Keratinocyte (primary cell): ENCODE data around the gene GRM4. TPM values are rescaled to one million over a fixed set of nuclear protein-coding genes. Genes with fewer than 3 reads are reported as not detected.

Experiments
- DNase-seq: peaks from one replicate; pipeline ENCODE4 v3.0.0-alpha.2; 2011; ENCODE audit warnings: low read depth, missing footprints, low spot score
- FAIRE-seq: peaks from 2 replicates; lab custom pipeline; 2011; peaks lifted over from hg19 to GRCh38; lab: Jason Lieb, UNC
- H2AFZ ChIP-seq: 2 replicates; pipeline ENCODE4 v1.6.0; 2012; ENCODE audit warnings: low read length, control low read depth, inconsistent platforms; ENCODE audit not compliant: control insufficient read depth
- H3K27ac ChIP-seq: 2 replicates; pipeline ENCODE4 v1.5.1; 2011; ENCODE audit warnings: low read length; ENCODE audit not compliant: control insufficient read depth, insufficient read depth
- H3K27me3 ChIP-seq: 3 replicates; pipeline ENCODE4 v1.6.0; 2011; ENCODE audit warnings: low read length; ENCODE audit not compliant: control insufficient read depth, insufficient read depth; ENCODE audit errors: extremely low read depth
- H3K36me3 ChIP-seq, 2 experiments: 2 replicates in 1 of 2; 3 replicates in 1 of 2; pipeline ENCODE4 v1.5.1; 2011; ENCODE audit warnings: low read length in 2 of 2, mild to moderate bottlenecking in 1 of 2; ENCODE audit not compliant: control insufficient read depth in 2 of 2, insufficient read depth in 2 of 2; ENCODE audit errors: extremely low read depth in 1 of 2
- H3K4me1 ChIP-seq: 3 replicates; pipeline ENCODE4 v1.5.1; 2011; ENCODE audit warnings: low read length; ENCODE audit not compliant: control insufficient read depth, insufficient read depth; ENCODE audit errors: extremely low read depth
- H3K4me2 ChIP-seq: 3 replicates; pipeline ENCODE4 v1.6.0; 2011; ENCODE audit warnings: low read depth, low read length; ENCODE audit not compliant: control insufficient read depth, insufficient read depth; ENCODE audit errors: extremely low read depth
- H3K4me3 ChIP-seq, 3 experiments: fragments of 200-600 bp in 1 of 3; sonication (generic) in 1 of 3; 2 replicates in 2 of 3; 3 replicates in 1 of 3; pipeline ENCODE4 v1.5.1; 2011 to 2016; ENCODE audit warnings: low read length in 3 of 3, mild to moderate bottlenecking in 3 of 3, control low read depth in 2 of 3, inconsistent platforms in 1 of 3, low read depth in 1 of 3, mixed read lengths in 1 of 3, mixed run types in 1 of 3, moderate library complexity in 1 of 3; ENCODE audit not compliant: control insufficient read depth in 2 of 3, insufficient read depth in 2 of 3; ENCODE audit errors: extremely low read depth in 1 of 3
- H3K79me2 ChIP-seq: 2 replicates; pipeline ENCODE4 v1.6.0; 2012; ENCODE audit warnings: low read length; ENCODE audit not compliant: control insufficient read depth, insufficient read depth
- H3K9ac ChIP-seq: 3 replicates; pipeline ENCODE4 v1.6.0; 2011; ENCODE audit warnings: low read length; ENCODE audit not compliant: control insufficient read depth, insufficient read depth; ENCODE audit errors: extremely low read depth
- H3K9me1 ChIP-seq: 3 replicates; pipeline ENCODE4 v1.6.0; 2011; ENCODE audit warnings: low read length; ENCODE audit not compliant: control insufficient read depth, insufficient read depth; ENCODE audit errors: extremely low read depth
- H3K9me3 ChIP-seq: 2 replicates; pipeline ENCODE4 v1.5.1; 2012; ENCODE audit warnings: low read depth, low read length; ENCODE audit not compliant: control insufficient read depth
- H4K20me1 ChIP-seq: 3 replicates; pipeline ENCODE4 v1.6.0; 2011; ENCODE audit warnings: low read length; ENCODE audit not compliant: control insufficient read depth, insufficient read depth; ENCODE audit errors: extremely low read depth
- CTCF ChIP-seq, 3 experiments: IDR thresholded peaks in 1 of 3; conservative IDR thresholded peaks in 1 of 3; optimal IDR thresholded peaks in 1 of 3; 2 replicates in 2 of 3; 3 replicates in 1 of 3; pipeline versions ENCODE3 to v1.5.1; 2011; ENCODE audit warnings: low read length in 3 of 3, mild to moderate bottlenecking in 3 of 3, moderate library complexity in 2 of 3, control low read depth in 1 of 3, inconsistent platforms in 1 of 3; ENCODE audit not compliant: insufficient read depth in 2 of 3; ENCODE audit errors: extremely low read depth in 1 of 3
- EZH2 ChIP-seq: IDR thresholded peaks from one replicate; pipeline ENCODE4 v1.6.1; 2012; ENCODE audit warnings: inconsistent platforms, mild to moderate bottlenecking, low read length, moderate library complexity
- dilution Hi-C: fragments of 300-500 bp; cut with MboI; formaldehyde crosslinking; loops from one replicate; pipeline ENCODE4 v1.7.0; 2020; ENCODE audit warnings: low sequenced_read_pairs; ENCODE audit not compliant: extremely low pct_ligation_motif_present
- polyA plus RNA-seq, 5 experiments: library from polyadenylated mRNA; depleted of rRNA in 3 of 5; stranded (reverse) in 3 of 5; stranded (forward) in 1 of 5; unstranded in 1 of 5; fragments of >200 nt; gene quantifications; 1 replicate in 1 of 5; 2 replicates in 3 of 5; 3 replicates in 1 of 5; pipeline versions ENCODE4 v1.2.1 to v1.2.3, GENCODE V29; 2011 to 2012; ENCODE audit warnings: missing spikeins in 2 of 5, low read depth in 1 of 5, low replicate concordance in 1 of 5

GRM4 gene
- polyA plus RNA-seq, 1 donor (not counting 4 experiments of a cell fraction or from before 2014, with no cell fraction given), result not detected

GRCh38 chr6:34174846-34175399, 29.0 kb upstream of the GRM4 start:
- no peak for FAIRE-seq
- no peak for TF ChIP-seq CTCF (optimal IDR thresholded peaks at IDR 0.05 in 1 of 3, IDR thresholded peaks at IDR 0.05 in 1 of 3, conservative IDR thresholded peaks at IDR 0.05 in 1 of 3; ENCODE audit: extremely low read depth in 1 of 3, insufficient read depth in 2 of 3, low read length in 3 of 3)
- no peak for TF ChIP-seq EZH2
- Histone ChIP-seq H3K36me3 (no peaks in the 10 kb centered on the region), H3K4me2 (no peak overlapping the region), H2AFZ (no peak overlapping the region), H3K9ac (no peak overlapping the region), H3K9me3 (no peaks in the 10 kb centered on the region), H4K20me1 (no peaks in the 10 kb centered on the region), H3K9me1 (no peaks in the 10 kb centered on the region), H3K4me1 (peaks cover 11% of the 10 kb centered on the region), H3K79me2 (no peaks in the 10 kb centered on the region), H3K4me3 (no peak overlapping the region), H3K27ac (no peak overlapping the region), H3K27me3 (no peaks in the 10 kb centered on the region)
- DNase-seq, result no peak
- dilution Hi-C loops, result no loop called here

GRCh38 chr6:34172961-34173775, 27.3 kb upstream of the GRM4 start:
- dilution Hi-C loops, result no loop called here
- no peaks in the 10 kb centered on the region for H3K9me3 ChIP-seq
- H2AFZ ChIP-seq, result peak overlapping the region; percentile 27
- no peaks in the 10 kb centered on the region for H3K27me3 ChIP-seq
- peak overlapping the region; percentile 45 for H3K4me2 ChIP-seq
- H3K27ac ChIP-seq, result no peak overlapping the region
- no peaks in the 10 kb centered on the region for H3K79me2 ChIP-seq
- TF ChIP-seq EZH2 (no peak), CTCF (optimal IDR thresholded peaks at IDR 0.05 in 1 of 3, IDR thresholded peaks at IDR 0.05 in 1 of 3, conservative IDR thresholded peaks at IDR 0.05 in 1 of 3; ENCODE audit: extremely low read depth in 1 of 3, insufficient read depth in 2 of 3, low read length in 3 of 3) (no peak)
- peaks cover 10% of the 10 kb centered on the region for H3K4me1 ChIP-seq
- H4K20me1 ChIP-seq, result no peaks in the 10 kb centered on the region
- H3K36me3 ChIP-seq, result no peaks in the 10 kb centered on the region
- DNase-seq, result no peak
- no peak overlapping the region for H3K4me3 ChIP-seq
- H3K9ac ChIP-seq, result no peak overlapping the region
- no peaks in the 10 kb centered on the region for H3K9me1 ChIP-seq
- peak; percentile 70 for FAIRE-seq
